HepG2 (cell line): Measurements from ENCODE around the gene ZNF771. TPM values are rescaled to one million over a fixed set of nuclear protein-coding genes. Genes with fewer than 3 reads are reported as not detected.
A peak's percentile ranks its signal among the peaks of the same experiment; 100 is the strongest.

Experiments used
- ATF7-NPFF ChIP-seq: sonication (generic); formaldehyde crosslinking; IDR thresholded peaks from 2 replicates; pipeline ENCODE4 v1.8.1; 2023; ENCODE audit warnings: mild to moderate bottlenecking, low read depth, missing genetic modification reagents, moderate library complexity
- DDIT3 ChIP-seq: sonication (generic); formaldehyde crosslinking; IDR thresholded peaks from 2 replicates; pipeline ENCODE4 v1.4.0; 2020; ENCODE audit warnings: mild to moderate bottlenecking, missing genetic modification reagents
- DMTF1 ChIP-seq: sonication (generic); formaldehyde crosslinking; IDR thresholded peaks from 2 replicates; pipeline ENCODE4 v1.4.0; 2020; ENCODE audit warnings: mild to moderate bottlenecking, missing genetic modification reagents
- FOXO4 ChIP-seq: sonication (generic); formaldehyde crosslinking; conservative IDR thresholded peaks from 2 replicates; pipeline ENCODE4 v1.8.1; 2023; ENCODE audit warnings: missing genetic modification reagents
- HIC2 ChIP-seq: sonication (generic); formaldehyde crosslinking; IDR thresholded peaks from 2 replicates; pipeline ENCODE4 v1.9.0; 2022; ENCODE audit warnings: low read depth, missing genetic modification reagents
- MED8 ChIP-seq: sonication (generic); formaldehyde crosslinking; IDR thresholded peaks from 2 replicates; pipeline ENCODE4 v1.8.1; 2023; ENCODE audit warnings: mild to moderate bottlenecking, missing genetic modification reagents; ENCODE audit not compliant: insufficient replicate concordance
- MTERF4 ChIP-seq: sonication (generic); formaldehyde crosslinking; IDR thresholded peaks from 2 replicates; pipeline ENCODE4 v1.8.0; 2023; ENCODE audit warnings: mild to moderate bottlenecking, missing genetic modification reagents
- POLR2AphosphoS2 ChIP-seq: IDR thresholded peaks from 2 replicates; pipeline ENCODE4 v1.6.1; 2011; ENCODE audit warnings: low read depth, low read length, improper control_type of control experiment
- RBM22 ChIP-seq: fragments of 200-400 bp; formaldehyde crosslinking; optimal IDR thresholded peaks from 2 replicates; pipeline ENCODE3; 2017; ENCODE audit warnings: mild to moderate bottlenecking, low read length, moderate library complexity
- TCF7 ChIP-seq: sonication (generic); IDR thresholded peaks from 2 replicates; pipeline ENCODE4 v1.6.1; 2016; ENCODE audit warnings: antibody characterized with exemption, low read depth
- TEAD2 ChIP-seq: sonication (generic); formaldehyde crosslinking; IDR thresholded peaks from 2 replicates; pipeline ENCODE4 v1.9.0; 2021; ENCODE audit warnings: missing genetic modification reagents
- ZBTB7B ChIP-seq: sonication (generic); formaldehyde crosslinking; IDR thresholded peaks from 2 replicates; pipeline ENCODE4 v1.4.0; 2020; ENCODE audit warnings: missing genetic modification reagents
- ZNF20 ChIP-seq: sonication (generic); formaldehyde crosslinking; IDR thresholded peaks from 2 replicates; pipeline ENCODE4 v1.4.0; 2020; ENCODE audit warnings: mild to moderate bottlenecking, moderate library complexity, missing genetic modification reagents
- ZNF326 ChIP-seq: sonication (generic); formaldehyde crosslinking; IDR thresholded peaks from 2 replicates; pipeline ENCODE4 v1.4.0; 2020; ENCODE audit warnings: missing genetic modification reagents, borderline replicate concordance
- ZNF337 ChIP-seq: sonication (generic); formaldehyde crosslinking; IDR thresholded peaks from 2 replicates; pipeline ENCODE4 v1.5.1; 2020; ENCODE audit warnings: missing genetic modification reagents, low read depth, mild to moderate bottlenecking, borderline replicate concordance
- ZNF563 ChIP-seq: sonication (generic); formaldehyde crosslinking; IDR thresholded peaks from 2 replicates; pipeline ENCODE4 v1.8.0; 2022; ENCODE audit warnings: mild to moderate bottlenecking, moderate library complexity, missing genetic modification reagents
- ZNF710 ChIP-seq: sonication (generic); formaldehyde crosslinking; IDR thresholded peaks from 2 replicates; pipeline ENCODE4 v1.5.0; 2020; ENCODE audit warnings: mild to moderate bottlenecking, missing genetic modification reagents, borderline replicate concordance
- ZNF737 ChIP-seq: sonication (generic); formaldehyde crosslinking; IDR thresholded peaks from 2 replicates; pipeline ENCODE4 v1.5.0; 2020; ENCODE audit warnings: missing genetic modification reagents, mild to moderate bottlenecking, borderline replicate concordance
- polyA plus RNA-seq, 8 experiments: library from polyadenylated mRNA; depleted of rRNA in 3 of 8; stranded (reverse) in 7 of 8; unstranded in 1 of 8; fragments of >200 nt; fragmentation: Illumina TruSeq in 4 of 8; extraction: Trizol in 4 of 8; gene quantifications; 2 replicates each; pipeline versions ENCODE4 v1.2.1 to v1.2.3, GENCODE V29; 2011 to 2016; ENCODE audit warnings: low read depth in 4 of 8, missing spikeins in 1 of 8, mixed read lengths in 1 of 8; ENCODE audit not compliant: insufficient read depth in 1 of 8
- total RNA-seq, 5 experiments: library from RNA; depleted of rRNA; stranded (reverse); fragments of >200 nt; fragmentation: Illumina TruSeq; extraction: Trizol; gene quantifications; 2 replicates each; pipeline ENCODE4 v1.2.3, GENCODE V29; 2016; ENCODE audit warnings: low read depth in 1 of 5

The ZNF771 gene
- total and polyA plus RNA-seq, 2 of the 13 experiments (the other 11 are each of a cell fraction or from before 2014, with no cell fraction given): 5.0 to 11.8 TPM

GRCh38 chr16:30429678-30430427 is 22.4 kb downstream of the ZNF771 start, which contains the start of gene DCTPP1 (continued):
- TF ChIP-seq ZNF737 (CRISPR knock-in tag) (peak; percentile 64; the same call in 1 of the 2 replicates), TCF7 (no peak), FOXO4 (no peak), DDIT3 (no peak), ZNF710 (CRISPR knock-in tag) (peak; percentile 11; the same call in 1 of the 2 replicates), ZNF337 (CRISPR knock-in tag) (no peak; the same call in 1 of the 2 replicates), ZNF563 (CRISPR knock-in tag) (peak; percentile 82), MTERF4 (CRISPR knock-in tag) (peak; percentile 56; the same call in 1 of the 2 replicates), TEAD2 (CRISPR knock-in tag) (0 out of 2 replicates have a peak, but pooled peaks have one; percentile 68), ATF7-NPFF (CRISPR knock-in tag) (peak; percentile 74; the same call in 1 of the 2 replicates), ZNF326 (no peak), ZNF20 (CRISPR knock-in tag) (no peak), MED8 (CRISPR knock-in tag) (peak; percentile 30), POLR2AphosphoS2 (no peak), DMTF1 (CRISPR knock-in tag) (no peak), RBM22 (no peak), HIC2 (CRISPR knock-in tag) (no peak; the same call in none of the 2 replicates), ZBTB7B (peak; percentile 21; the same call in 1 of the 2 replicates)
